WI38 (cell line): ENCODE measurements around the gene SCN8A.

Experiments
- H3K4me3 ChIP-seq: 2 replicates; pipeline ENCODE4 v1.5.1; 2011; ENCODE audit warnings: low read depth, mild to moderate bottlenecking, control low read depth, low read length
- TF ChIP-seq, protein P1 (sequence below): IDR thresholded peaks from 2 replicates; pipeline ENCODE4 v1.5.1; 2012; ENCODE audit warnings: low read depth, mild to moderate bottlenecking, control low read depth, low read length

Gene SCN8A

DNA sequence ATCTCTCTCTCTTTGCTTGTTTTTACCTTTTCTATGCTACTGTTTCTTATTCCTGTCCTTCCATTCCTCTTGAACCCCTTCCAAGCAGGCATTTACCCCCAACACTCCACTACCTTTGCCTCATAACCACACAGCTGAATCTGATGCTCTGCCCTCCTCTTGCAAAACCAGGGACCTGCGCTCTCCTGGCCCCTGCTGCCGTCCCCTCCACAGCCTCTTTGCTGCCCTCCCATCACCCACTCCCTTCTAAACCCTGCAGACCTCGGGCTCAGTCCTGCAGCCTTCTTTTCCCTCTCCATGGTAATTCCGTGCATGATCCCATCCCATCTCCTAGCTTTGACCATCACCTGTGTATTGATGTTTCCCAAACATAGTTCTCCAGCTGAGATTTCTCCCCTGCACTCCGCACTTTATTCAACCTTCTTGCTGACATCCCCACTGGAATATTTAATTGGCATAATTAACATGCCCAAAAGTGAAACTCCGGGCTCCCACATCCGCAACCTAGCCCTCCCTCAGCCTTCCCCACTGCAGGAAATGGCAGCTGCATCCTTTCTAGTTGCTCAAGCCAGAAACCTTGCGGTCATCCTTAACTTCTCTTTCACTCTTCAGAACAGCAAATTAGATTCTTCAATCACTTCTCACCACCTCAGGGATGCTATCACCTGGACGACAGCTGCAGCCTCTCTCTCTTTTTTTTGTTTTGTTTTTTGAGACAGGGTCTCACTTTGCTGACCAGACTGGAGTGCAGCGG, 241.5 kb downstream of the SCN8A start:
- TF ChIP-seq, protein P1, sequence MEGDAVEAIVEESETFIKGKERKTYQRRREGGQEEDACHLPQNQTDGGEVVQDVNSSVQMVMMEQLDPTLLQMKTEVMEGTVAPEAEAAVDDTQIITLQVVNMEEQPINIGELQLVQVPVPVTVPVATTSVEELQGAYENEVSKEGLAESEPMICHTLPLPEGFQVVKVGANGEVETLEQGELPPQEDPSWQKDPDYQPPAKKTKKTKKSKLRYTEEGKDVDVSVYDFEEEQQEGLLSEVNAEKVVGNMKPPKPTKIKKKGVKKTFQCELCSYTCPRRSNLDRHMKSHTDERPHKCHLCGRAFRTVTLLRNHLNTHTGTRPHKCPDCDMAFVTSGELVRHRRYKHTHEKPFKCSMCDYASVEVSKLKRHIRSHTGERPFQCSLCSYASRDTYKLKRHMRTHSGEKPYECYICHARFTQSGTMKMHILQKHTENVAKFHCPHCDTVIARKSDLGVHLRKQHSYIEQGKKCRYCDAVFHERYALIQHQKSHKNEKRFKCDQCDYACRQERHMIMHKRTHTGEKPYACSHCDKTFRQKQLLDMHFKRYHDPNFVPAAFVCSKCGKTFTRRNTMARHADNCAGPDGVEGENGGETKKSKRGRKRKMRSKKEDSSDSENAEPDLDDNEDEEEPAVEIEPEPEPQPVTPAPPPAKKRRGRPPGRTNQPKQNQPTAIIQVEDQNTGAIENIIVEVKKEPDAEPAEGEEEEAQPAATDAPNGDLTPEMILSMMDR, result no peak
- H3K4me3 ChIP-seq, result no peak overlapping the region

DNA sequence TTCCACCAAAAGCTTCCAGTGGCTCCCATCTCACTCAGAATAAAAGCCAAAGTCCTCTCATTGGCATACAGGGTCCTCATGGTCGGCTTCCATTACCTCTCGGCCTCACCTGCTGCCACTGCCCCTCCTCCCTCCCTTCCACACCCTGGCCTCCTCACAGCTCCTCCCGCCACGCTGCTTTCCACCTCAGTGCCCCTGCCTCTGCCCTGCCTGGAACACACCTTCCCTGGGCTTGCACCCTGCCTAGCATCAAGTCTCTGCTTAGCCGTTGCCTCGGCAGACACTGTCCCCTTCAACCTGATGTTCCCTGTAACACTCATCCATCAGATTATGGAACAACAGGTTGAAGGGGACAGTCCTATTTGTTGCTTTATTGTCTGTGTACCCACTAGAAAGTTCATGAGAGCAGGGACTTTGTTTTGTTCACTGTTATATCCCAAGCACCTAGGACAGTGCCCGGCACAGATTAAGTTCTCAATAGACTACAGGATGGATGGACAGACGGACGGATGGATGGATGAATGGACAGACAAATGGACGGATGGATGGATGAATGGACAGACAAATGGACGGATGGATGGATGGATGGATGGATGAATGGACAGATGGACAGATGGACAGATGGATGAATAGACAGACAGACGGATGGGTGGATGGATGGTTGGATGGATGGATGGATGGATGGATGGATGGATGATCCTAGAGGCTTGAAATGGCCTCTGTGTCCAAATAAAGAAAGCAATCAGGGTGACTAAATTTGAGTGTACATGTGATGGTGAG, 242.6 kb downstream of the SCN8A start:
- TF ChIP-seq, protein P1, result no peak
- H3K4me3 ChIP-seq, result no peak overlapping the region

DNA sequence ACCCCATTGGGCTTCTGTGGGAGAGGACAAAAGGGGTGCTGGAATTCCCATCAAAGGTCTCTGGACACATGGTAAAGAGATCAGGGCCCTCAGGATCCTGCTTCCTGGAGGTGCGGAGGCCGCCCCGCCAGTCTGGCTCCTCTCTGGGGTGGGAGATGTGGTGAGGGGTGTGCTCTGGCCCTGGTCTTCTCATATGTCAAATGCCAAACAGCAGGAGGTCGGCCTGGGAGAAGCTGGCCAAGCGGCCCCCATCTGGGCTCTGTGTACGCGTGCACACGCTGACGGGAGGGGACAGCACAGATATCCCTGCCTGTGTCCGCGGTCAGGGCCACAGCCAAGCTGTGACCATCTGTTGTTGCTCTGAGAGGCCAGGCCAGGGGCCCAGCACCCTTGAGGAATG, 243.4 kb downstream of the SCN8A start:
- TF ChIP-seq, protein P1, result no peak
- H3K4me3 ChIP-seq, result no peak overlapping the region

DNA sequence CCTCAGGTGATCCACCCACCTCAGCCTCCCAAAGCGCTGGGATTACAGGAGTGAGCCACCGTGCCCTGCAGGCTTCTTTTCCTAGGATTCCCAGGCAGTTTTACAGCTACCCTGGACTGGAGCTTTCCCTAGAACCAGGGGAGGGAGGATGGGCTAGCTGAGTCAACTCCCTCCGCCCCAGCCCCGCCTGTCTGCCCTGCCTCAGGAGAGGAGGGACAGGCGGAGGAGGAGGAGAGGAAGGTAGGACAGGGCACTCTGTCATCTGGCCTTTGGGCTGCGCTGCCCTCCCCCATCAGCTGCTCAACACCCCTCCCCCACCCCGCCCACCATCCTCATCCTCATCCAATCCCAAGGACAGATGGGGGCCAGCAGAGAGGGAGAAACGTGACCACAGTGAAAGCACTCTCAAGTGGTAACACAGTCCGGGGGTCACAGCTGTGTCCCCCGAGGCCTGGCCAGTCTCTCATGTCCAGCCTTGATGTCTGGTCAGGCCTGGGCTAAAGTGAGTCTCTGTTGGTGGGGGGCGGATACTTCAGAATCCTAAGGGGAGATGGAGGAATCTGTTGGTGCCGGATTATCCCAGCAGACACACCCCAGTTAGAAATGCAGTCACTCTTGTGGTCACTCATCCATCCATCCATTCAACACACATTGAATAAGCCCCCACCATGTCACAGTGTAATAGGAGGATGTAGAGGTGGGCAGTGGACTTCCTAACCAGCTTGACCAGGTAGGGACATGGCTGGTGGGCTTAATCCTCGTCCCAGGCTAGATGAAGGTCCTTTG, 245.2 kb downstream of the SCN8A start:
- H3K4me3 ChIP-seq, result no peak overlapping the region
- TF ChIP-seq, protein P1, result no peak

DNA sequence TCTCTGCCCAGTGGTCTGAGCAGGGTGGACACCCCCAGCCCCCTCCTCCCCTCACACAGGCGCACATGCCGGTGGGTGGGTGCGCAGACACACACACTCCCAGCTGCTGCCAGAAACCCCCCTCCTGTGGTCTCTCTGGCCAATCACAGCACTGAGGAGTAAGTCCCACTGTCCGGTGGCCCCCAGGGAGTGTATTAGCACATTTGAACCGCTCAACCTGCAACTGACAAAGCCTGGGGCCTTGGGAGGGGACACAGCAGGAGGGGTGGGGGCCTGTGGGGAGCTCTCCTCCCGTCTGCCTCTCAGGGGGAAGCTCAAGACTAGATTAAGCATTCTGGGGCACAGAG, 245.8 kb downstream of the SCN8A start:
- H3K4me3 ChIP-seq, result no peak overlapping the region
- TF ChIP-seq, protein P1, result no peak

DNA sequence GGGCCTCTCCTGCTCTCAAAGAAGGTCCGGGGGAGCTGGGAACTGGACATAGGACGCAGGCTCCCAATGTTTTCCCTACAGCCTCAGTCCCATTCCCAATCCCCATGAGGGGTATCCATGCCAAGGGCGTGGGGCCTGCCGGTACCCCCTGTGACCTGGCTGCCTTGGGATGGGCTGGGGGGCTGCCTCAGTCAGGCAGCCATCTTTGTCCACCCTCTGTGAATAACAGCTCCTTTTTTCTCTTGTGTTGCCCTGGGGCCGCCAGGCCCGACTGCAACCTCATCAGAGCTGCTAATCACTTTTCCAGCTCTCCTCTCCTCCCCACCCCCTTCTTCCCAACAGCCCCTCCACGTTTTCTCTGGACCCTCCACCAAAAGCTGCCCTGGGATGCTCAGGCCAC, 246.3 kb downstream of the SCN8A start:
- TF ChIP-seq, protein P1, result no peak
- no peak overlapping the region for H3K4me3 ChIP-seq
